GM18517 (cell line): ENCODE data around the gene TBC1D20.

Source experiments
- ATAC-seq: cut with Tn5 transposase; IDR thresholded peaks from one replicate; pipeline ENCODE4 v1.9.1; 2021; ENCODE audit warnings: mild to moderate bottlenecking, moderate library complexity; ENCODE audit not compliant: unreplicated experiment

TBC1D20 gene

GRCh38 chr20:420721-421574 lies 41.4 kb downstream of the TBC1D20 start:
- no peak for ATAC-seq

- ATAC-seq, result no peak
Measured at GRCh38 chr20:420166-420620, 42.1 kb downstream of the TBC1D20 start.

GRCh38 chr20:419556-420165 lies 42.7 kb downstream of the TBC1D20 start:
- no peak for ATAC-seq

GRCh38 chr20:418858-419365 lies 43.4 kb downstream of the TBC1D20 start:
- ATAC-seq, result no peak

GRCh38 chr20:417801-418342 lies 44.5 kb downstream of the TBC1D20 start:
- no peak for ATAC-seq

GRCh38 chr20:416950-417800 lies 45.2 kb downstream of the TBC1D20 start:
- ATAC-seq, result no peak

GRCh38 chr20:415820-416322 lies 46.5 kb downstream of the TBC1D20 start:
- no peak for ATAC-seq

- ATAC-seq, result no peak
Measured at GRCh38 chr20:414161-414560, 48.2 kb downstream of the TBC1D20 start.

- no peak for ATAC-seq
Measured at GRCh38 chr20:412081-412480, 50.3 kb downstream of the TBC1D20 start.

GRCh38 chr20:409697-410559 lies 52.4 kb downstream of the TBC1D20 start:
- ATAC-seq, result no peak

GRCh38 chr20:408843-409696 lies 53.3 kb downstream of the TBC1D20 start:
- ATAC-seq, result peak; percentile 10

GRCh38 chr20:407953-408842 lies 54.1 kb downstream of the TBC1D20 start, which contains the start of gene RBCK1:
RBCK1 (plus strand) TSS chr20:408299; CDS start chr20:408758, 459 bp downstream.
- peak; percentile 55 for ATAC-seq

GRCh38 chr20:407133-407952 lies 55.0 kb downstream of the TBC1D20 start:
- peak; percentile 71 for ATAC-seq

GRCh38 chr20:406200-407132 lies 55.9 kb downstream of the TBC1D20 start:
- no peak for ATAC-seq

GRCh38 chr20:404088-404487 lies 58.2 kb downstream of the TBC1D20 start:
- no peak for ATAC-seq

- no peak for ATAC-seq
Measured at GRCh38 chr20:403582-403957, 58.8 kb downstream of the TBC1D20 start.
